ENCODE measurements around the gene ENSA. TPM values are rescaled to one million over a fixed set of nuclear protein-coding genes. Genes with fewer than 3 reads are reported as not detected.
"Not testable (repeated sequence)": the region's sequence is repeated elsewhere in the genome, so short reads cannot be mapped to it uniquely, and the experiment has no call there.

Gene ENSA
- total and polyA plus RNA-seq, 4 donors = 19.0 to 59.8 (median 55.3) TPM

DNA sequence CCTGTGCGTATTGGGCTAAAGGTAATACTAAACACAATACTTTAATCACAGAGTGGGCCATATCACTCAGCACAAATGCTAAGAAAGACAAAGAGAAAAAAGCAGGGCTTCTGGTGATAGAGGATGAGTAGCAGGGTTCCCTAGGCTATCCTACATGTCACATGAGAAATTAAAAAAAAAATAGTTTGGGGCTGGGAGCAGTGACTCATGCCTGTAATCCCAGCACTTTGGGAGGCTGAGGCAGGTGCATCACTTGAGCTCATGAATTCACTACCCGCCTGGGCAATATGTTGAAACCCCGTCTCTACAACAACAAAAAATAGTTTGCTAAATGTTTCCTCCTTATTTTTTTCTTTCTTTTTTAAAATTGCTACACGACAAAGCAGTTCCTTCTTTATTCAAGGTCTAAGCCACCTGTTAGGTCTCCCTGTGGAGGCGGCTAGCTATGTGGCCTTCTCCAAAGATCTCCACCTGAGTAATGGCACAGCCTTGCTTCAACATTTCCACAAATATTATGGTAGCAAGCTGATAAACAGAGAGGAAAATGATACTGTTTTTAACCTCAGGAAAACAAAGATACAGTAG is 1.5 kb downstream of the ENSA start:
- Histone ChIP-seq H3K9me3 (ENCODE audit: control insufficient read depth in 4 of 4, low read length in 3 of 4) (no peaks in the 10 kb centered on the region), H3K36me3 (ENCODE audit: control insufficient read depth in 4 of 4, insufficient read depth in 3 of 4, low read depth in 1 of 4, low read length in 3 of 4) (peaks cover 7 to 34% (median 29%) of the 10 kb centered on the region in 4 donors), H3K4me1 (ENCODE audit: control insufficient read depth in 4 of 4, insufficient read depth in 4 of 4, low read length in 3 of 4) (peaks cover 5 to 19% (median 9%) of the 10 kb centered on the region in 4 donors), H3K27ac (ENCODE audit: low read depth in 1 of 2, low read length in 2 of 2) (peak overlapping the region; percentile 95 to 97), H3K4me3 (ENCODE audit: low read depth in 1 of 3, low read length in 3 of 3) (peak overlapping the region in 2 of 3 donors; percentile 60 to 72), H3K27me3 (ENCODE audit: control insufficient read depth in 4 of 4, insufficient read depth in 4 of 4, low read length in 3 of 4) (no peaks in the 10 kb centered on the region), H3K9ac (ENCODE audit: low read depth in 1 of 2, low read length in 2 of 2) (peak overlapping the region; percentile 71 to 80)
- DNase-seq (ENCODE audit: low spot score) = no peak
- 81% methylated on average over 5 of the region's 5 CpGs for WGBS
- no peak for TF ChIP-seq ZBTB33 (IDR thresholded peaks at IDR 0.05)
- TF ChIP-seq, protein P1, sequence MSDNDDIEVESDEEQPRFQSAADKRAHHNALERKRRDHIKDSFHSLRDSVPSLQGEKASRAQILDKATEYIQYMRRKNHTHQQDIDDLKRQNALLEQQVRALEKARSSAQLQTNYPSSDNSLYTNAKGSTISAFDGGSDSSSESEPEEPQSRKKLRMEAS (IDR thresholded peaks at IDR 0.05) = no peak

GRCh38 chr1:150626150-150626549 is 3.3 kb downstream of the ENSA start:
- Histone ChIP-seq H3K36me3 (ENCODE audit: control insufficient read depth in 4 of 4, insufficient read depth in 3 of 4, low read depth in 1 of 4, low read length in 3 of 4) (peaks cover 7 to 38% (median 32%) of the 10 kb centered on the region in 4 donors), H3K27me3 (ENCODE audit: control insufficient read depth in 4 of 4, insufficient read depth in 4 of 4, low read length in 3 of 4) (no peaks in the 10 kb centered on the region), H3K9ac (ENCODE audit: low read depth in 1 of 2, low read length in 2 of 2) (no peak overlapping the region), H3K4me3 (ENCODE audit: low read depth in 1 of 3, low read length in 3 of 3) (no peak overlapping the region), H3K27ac (ENCODE audit: low read depth in 1 of 2, low read length in 2 of 2) (no peak overlapping the region), H3K4me1 (ENCODE audit: control insufficient read depth in 4 of 4, insufficient read depth in 4 of 4, low read length in 3 of 4) (peaks cover 5 to 22% (median 13%) of the 10 kb centered on the region in 4 donors), H3K9me3 (ENCODE audit: control insufficient read depth in 4 of 4, low read length in 3 of 4) (no peaks in the 10 kb centered on the region)
- DNase-seq (ENCODE audit: low spot score) = no peak
- WGBS = 95% methylated on average over 2 of the region's 2 CpGs
- TF ChIP-seq, protein P2, sequence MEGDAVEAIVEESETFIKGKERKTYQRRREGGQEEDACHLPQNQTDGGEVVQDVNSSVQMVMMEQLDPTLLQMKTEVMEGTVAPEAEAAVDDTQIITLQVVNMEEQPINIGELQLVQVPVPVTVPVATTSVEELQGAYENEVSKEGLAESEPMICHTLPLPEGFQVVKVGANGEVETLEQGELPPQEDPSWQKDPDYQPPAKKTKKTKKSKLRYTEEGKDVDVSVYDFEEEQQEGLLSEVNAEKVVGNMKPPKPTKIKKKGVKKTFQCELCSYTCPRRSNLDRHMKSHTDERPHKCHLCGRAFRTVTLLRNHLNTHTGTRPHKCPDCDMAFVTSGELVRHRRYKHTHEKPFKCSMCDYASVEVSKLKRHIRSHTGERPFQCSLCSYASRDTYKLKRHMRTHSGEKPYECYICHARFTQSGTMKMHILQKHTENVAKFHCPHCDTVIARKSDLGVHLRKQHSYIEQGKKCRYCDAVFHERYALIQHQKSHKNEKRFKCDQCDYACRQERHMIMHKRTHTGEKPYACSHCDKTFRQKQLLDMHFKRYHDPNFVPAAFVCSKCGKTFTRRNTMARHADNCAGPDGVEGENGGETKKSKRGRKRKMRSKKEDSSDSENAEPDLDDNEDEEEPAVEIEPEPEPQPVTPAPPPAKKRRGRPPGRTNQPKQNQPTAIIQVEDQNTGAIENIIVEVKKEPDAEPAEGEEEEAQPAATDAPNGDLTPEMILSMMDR (IDR thresholded peaks at IDR 0.05; ENCODE audit: low read depth, low read length, missing input control) = no peak
- TF ChIP-seq EGR1 (IDR thresholded peaks at IDR 0.05; ENCODE audit: low read depth in 2 of 2) = no peak
- TF ChIP-seq FOXA1 (IDR thresholded peaks at IDR 0.05) = no peak
- no peak for TF ChIP-seq GABPA (IDR thresholded peaks at IDR 0.05 in 1 of 2, conservative IDR thresholded peaks at IDR 0.05 in 1 of 2)
- no peak for TF ChIP-seq SP1 (IDR thresholded peaks at IDR 0.05)
- TF ChIP-seq ATF3 (IDR thresholded peaks at IDR 0.05) = no peak
- no peak for TF ChIP-seq FOXA2 (IDR thresholded peaks at IDR 0.05)
- TF ChIP-seq RXRA (IDR thresholded peaks at IDR 0.05) = no peak
- TF ChIP-seq NR2F2 (IDR thresholded peaks at IDR 0.05) = no peak
- no peak for TF ChIP-seq HNF4A (conservative IDR thresholded peaks at IDR 0.05)
- TF ChIP-seq TAF1 (conservative IDR thresholded peaks at IDR 0.05) = no peak

DNA sequence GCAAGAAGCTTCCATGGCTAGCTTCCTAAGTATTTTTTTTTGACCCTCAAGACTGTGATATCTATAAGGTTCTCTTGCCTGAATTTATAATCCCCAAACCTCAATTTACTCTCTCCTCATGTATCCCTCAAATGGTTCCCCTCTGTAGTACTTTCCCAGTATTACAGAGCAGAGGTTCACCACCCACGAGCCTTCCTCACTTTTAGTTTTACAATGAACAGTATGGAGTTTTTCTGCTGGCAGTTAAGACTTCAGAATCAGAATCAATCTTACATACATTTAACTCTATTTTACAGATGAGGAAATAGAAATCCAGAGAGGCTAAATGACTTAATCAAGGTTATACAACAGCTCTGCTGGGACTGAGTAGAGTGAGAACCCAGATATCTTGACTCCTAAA is 4.9 kb downstream of the ENSA start:
- WGBS = 88% methylated on average over 1 of the region's 1 CpG
- H3K4me1 ChIP-seq (ENCODE audit: control insufficient read depth in 4 of 4, insufficient read depth in 4 of 4, low read length in 3 of 4) = peaks cover 2 to 26% (median 18%) of the 10 kb centered on the region in 4 donors
- H3K9ac ChIP-seq (ENCODE audit: low read depth in 1 of 2, low read length in 2 of 2); DNase-seq (ENCODE audit: low spot score); H3K4me3 ChIP-seq (ENCODE audit: low read depth in 1 of 3, low read length in 3 of 3); H3K27me3 ChIP-seq (ENCODE audit: control insufficient read depth in 4 of 4, insufficient read depth in 4 of 4, low read length in 3 of 4); H3K9me3 ChIP-seq (ENCODE audit: control insufficient read depth in 4 of 4, low read length in 3 of 4); H3K27ac ChIP-seq (ENCODE audit: low read depth in 1 of 2, low read length in 2 of 2): not testable (repeated sequence)
- H3K36me3 ChIP-seq (ENCODE audit: control insufficient read depth in 4 of 4, insufficient read depth in 3 of 4, low read depth in 1 of 4, low read length in 3 of 4) = peaks cover 7 to 38% (median 32%) of the 10 kb centered on the region in 4 donors

- 97% methylated on average over 1 of the region's 1 CpG for WGBS
- DNase-seq (ENCODE audit: low spot score); H3K27me3 ChIP-seq (ENCODE audit: control insufficient read depth in 4 of 4, insufficient read depth in 4 of 4, low read length in 3 of 4); H3K27ac ChIP-seq (ENCODE audit: low read depth in 1 of 2, low read length in 2 of 2); H3K9ac ChIP-seq (ENCODE audit: low read depth in 1 of 2, low read length in 2 of 2); H3K9me3 ChIP-seq (ENCODE audit: control insufficient read depth in 4 of 4, low read length in 3 of 4); H3K4me3 ChIP-seq (ENCODE audit: low read depth in 1 of 3, low read length in 3 of 3): not testable (repeated sequence)
- peaks cover 7 to 38% (median 32%) of the 10 kb centered on the region in 4 donors for H3K36me3 ChIP-seq (ENCODE audit: control insufficient read depth in 4 of 4, insufficient read depth in 3 of 4, low read depth in 1 of 4, low read length in 3 of 4)
- H3K4me1 ChIP-seq (ENCODE audit: control insufficient read depth in 4 of 4, insufficient read depth in 4 of 4, low read length in 3 of 4) = peaks cover 2 to 29% (median 21%) of the 10 kb centered on the region in 4 donors
Observed at GRCh38 chr1:150624134-150624533, 5.3 kb downstream of the ENSA start.
